Sciatic nerve (tissue), 1 donor: ENCODE measurements around the gene PEX16. TPM values are rescaled to one million over a fixed set of nuclear protein-coding genes. Genes with fewer than 3 reads are reported as not detected.

Experiments used
- total RNA-seq: library from RNA; stranded (reverse); fragmentation: NEBNext Ultra II Directional; extraction: Animal tissue kit (Norgen Biotek cat#: 25700); gene quantifications from one replicate; pipeline ENCODE4 v1.2.1, GENCODE V29; 2021
- donor health status: DM: no; HTN: no; CAD: no.

PEX16 gene
- total RNA-seq, 1 donor from 2014 or later, result 19.0 TPM

Other genes starting within 250 kb of the PEX16 start
- gene SLC35C1, start 112.7 kb downstream of the PEX16 start, total RNA-seq, result 12.0 TPM
- gene CRY2, start 70.4 kb downstream of the PEX16 start, total RNA-seq, result 74.2 TPM
- 285 TPM for gene MAPK8IP1, start 32.2 kb downstream of the PEX16 start, total RNA-seq
- not detected for gene FREY1, start 10.6 kb downstream of the PEX16 start, total RNA-seq
- 1.4 TPM for gene LARGE2, start 4.8 kb upstream of the PEX16 start, total RNA-seq
- gene PHF21A, start 203.6 kb upstream of the PEX16 start, total RNA-seq, result 82.2 TPM